Cerebellar nuclear complex (tissue), 1 donor: ENCODE results near the gene JAKMIP3.
A peak's percentile ranks its signal among the peaks of the same experiment; 100 is the strongest.

Source experiments
- DNase-seq, 2 experiments: peaks; one replicate each; lab custom pipeline; 2025; lab: John Stamatoyannopoulos, UW

The JAKMIP3 gene

GRCh38 chr10:132065491-132066105 is at the start of gene JAKMIP3:
JAKMIP3 (plus strand) TSS chr10:132065946; CDS start chr10:132104809, 38,863 bp downstream.
- peak in 1 of 2 experiments; percentile 59 for DNase-seq

GRCh38 chr10:132016514-132016913 is 49.2 kb upstream of the JAKMIP3 start:
- DNase-seq = no peak

GRCh38 chr10:132018446-132018845 is 47.3 kb upstream of the JAKMIP3 start:
- DNase-seq = no peak

- no peak for DNase-seq
These were observed 46.4 kb upstream of the JAKMIP3 start for GRCh38 chr10:132019366-132019765.

GRCh38 chr10:132020456-132020855 is 45.3 kb upstream of the JAKMIP3 start:
- no peak for DNase-seq

GRCh38 chr10:132021046-132021445 is 44.7 kb upstream of the JAKMIP3 start:
- DNase-seq = no peak

- DNase-seq = no peak
These were observed 44.1 kb upstream of the JAKMIP3 start for GRCh38 chr10:132021504-132022143.

GRCh38 chr10:132022241-132022640 is 43.5 kb upstream of the JAKMIP3 start:
- no peak for DNase-seq

- DNase-seq = peak; percentile 32 to 64
These were observed 42.5 kb upstream of the JAKMIP3 start for GRCh38 chr10:132023092-132023811.

- no peak for DNase-seq
These were observed 38.2 kb upstream of the JAKMIP3 start for GRCh38 chr10:132027423-132027983.

GRCh38 chr10:132028706-132029105 is 37.0 kb upstream of the JAKMIP3 start:
- no peak for DNase-seq

- DNase-seq = no peak
These were observed 34.8 kb upstream of the JAKMIP3 start for GRCh38 chr10:132030898-132031463.

GRCh38 chr10:132033632-132034031 is 32.1 kb upstream of the JAKMIP3 start:
- DNase-seq = no peak

- DNase-seq = no peak
These were observed 30.3 kb upstream of the JAKMIP3 start for GRCh38 chr10:132035476-132035875.

- DNase-seq = no peak
These were observed 29.4 kb upstream of the JAKMIP3 start for GRCh38 chr10:132036153-132036886.

GRCh38 chr10:132036887-132037675 is 28.7 kb upstream of the JAKMIP3 start:
- DNase-seq = no peak

GRCh38 chr10:132037676-132037975 is 28.1 kb upstream of the JAKMIP3 start:
- DNase-seq = no peak

GRCh38 chr10:132039371-132039770 is 26.4 kb upstream of the JAKMIP3 start:
- DNase-seq = no peak

GRCh38 chr10:132040046-132040445 is 25.7 kb upstream of the JAKMIP3 start:
- DNase-seq = no peak

- DNase-seq = no peak
These were observed 24.4 kb upstream of the JAKMIP3 start for GRCh38 chr10:132041340-132041739.
